Heart right ventricle (tissue), 16 donors: ENCODE measurements around the gene TMEM14A. TPM values are rescaled to one million over a fixed set of nuclear protein-coding genes. Genes with fewer than 3 reads are reported as not detected.
A peak's percentile ranks its signal among the peaks of the same experiment; 100 is the strongest.

Source experiments
- ATAC-seq, 8 donors: fragments of 200-7000 bp; cut with Tn5 transposase; one replicate each; pipeline ENCODE4 v1.9.1; 2020; ENCODE audit warnings: mild to moderate bottlenecking in 8 of 8, moderate library complexity in 8 of 8, moderate number of reproducible peaks in 1 of 8
- DNase-seq, 2 donors: peaks; one replicate each; pipeline ENCODE4 v3.0.0-alpha.2; 2020
- H3K27ac ChIP-seq, 10 donors: fragments of 200-600 bp; sonication (generic) in 2 of 10; one replicate each; pipeline versions ENCODE4 v1.5.0 to v1.8.0; 2020 to 2022; ENCODE audit warnings: mild to moderate bottlenecking in 3 of 10
- H3K27me3 ChIP-seq, 7 donors: fragments of 200-600 bp; one replicate each; pipeline ENCODE4 v1.8.0; 2021 to 2022; ENCODE audit warnings: mild to moderate bottlenecking in 2 of 7
- H3K36me3 ChIP-seq, 9 donors: fragments of 200-600 bp; sonication (generic) in 1 of 9; one replicate each; pipeline versions ENCODE4 v1.5.0 to v1.8.0; 2020 to 2022; ENCODE audit warnings: mild to moderate bottlenecking in 2 of 9
- H3K4me1 ChIP-seq, 9 donors: fragments of 200-600 bp; sonication (generic) in 1 of 9; one replicate each; pipeline versions ENCODE4 v1.5.0 to v1.8.0; 2020 to 2022; ENCODE audit warnings: mild to moderate bottlenecking in 4 of 9
- H3K4me3 ChIP-seq, 10 donors: fragments of 200-600 bp; sonication (generic) in 2 of 10; one replicate each; pipeline versions ENCODE4 v1.5.0 to v1.8.0; 2020 to 2022; ENCODE audit warnings: mild to moderate bottlenecking in 7 of 10, moderate library complexity in 2 of 10
- H3K9me3 ChIP-seq, 11 donors: fragments of 200-600 bp in 10 of 11; sonication (generic) in 2 of 11; one replicate each; pipeline versions ENCODE4 v1.5.0 to v1.8.0; 2013 to 2022; ENCODE audit warnings: mild to moderate bottlenecking in 2 of 11, control low read depth in 1 of 11, moderate library complexity in 1 of 11
- WGBS, 2 donors: extraction: QIAGEN DNeasy Blood & Tissue Kit; methylation state at CpG; one replicate each; pipeline ENCODE4 v1.1.7; 2013; ENCODE audit warnings: inconsistent platforms in 1 of 2; 5-methylcytosine and 5-hydroxymethylcytosine counted together
- intact Hi-C, 10 donors: fragments of 100-400 bp; cut with DNase I; formaldehyde crosslinking; loops; one replicate each; pipeline versions ENCODE4 v1.11.1 to v1.14.2; 2022
- long read RNA-seq, 3 donors: library from polyadenylated mRNA; unstranded; transcript quantifications; one replicate each; pipeline ENCODE4 v2.0.0, GENCODE V29; 2020 to 2021
- polyA plus RNA-seq, 2 donors: library from polyadenylated mRNA; stranded (reverse); fragments of 200-250 nt; gene quantifications; one replicate each; pipeline ENCODE4 v1.2.3, GENCODE V29; 2013
- total RNA-seq, 10 donors: library from RNA; stranded (reverse); fragmentation: NEBNext Ultra II Directional in 3 of 10; extraction: Animal tissue kit (Norgen Biotek cat#: 25700) in 3 of 10; gene quantifications; one replicate each; pipeline versions ENCODE4 v1.2.1 to v1.2.4, GENCODE V29; 2021 to 2023
- TF ChIP-seq, protein P1 (sequence below), 9 donors: fragments of 200-600 bp; sonication (generic) in 2 of 9; IDR thresholded peaks; one replicate each; pipeline versions ENCODE4 v1.5.0 to v1.8.0; 2021 to 2022; ENCODE audit warnings: antibody characterized with exemption in 9 of 9, mild to moderate bottlenecking in 5 of 9, moderate library complexity in 1 of 9
- donor health status: Arrhythmogenic right ventricular cardiomyopathy.
- donor health status: ischemic (EF 13 %, LVEDD 7.1; RV severe dilation, severe dysfunction).
- donor health status: healthy with polysubstance abuse.
- donor health status: DM: no; HTN: yes; CAD: no.
- donor health status: DM: no; HTN: no; CAD: no.
- donor health status: ischemic (EF 25% LVEDD 6.9; RV normal size, moderate dysfunction).
- donor health status: ischemic (EF 25% LVEDD 5.7; RV mildly dilated, moderate dysfunction).
- donor health status: healthy.
- donor health status: DM: yes; HTN: yes; CAD: no.
- donor health status: Ischemic cardiomyopathy.
- donor health status: ischemic (EF 35%, LVEDD 5.7; RV mildly dilated, moderate dysfunction).
- donor health status: nonischemic (EF 11% LVEDD 7.7; RV severe dilation, severe dysfunction).
- donor health status: DM: yes; HTN: yes; CAD: no.
- donor health status: PGD.
- donor health status: ischemic (EF 29% LVEDD 5.4; RV normal size, mild dysfunction).
- donor health status: nonischemic (EF 23%, LVEDD 6.1; RV moderate dilation, normal function).

The TMEM14A gene, protein sequence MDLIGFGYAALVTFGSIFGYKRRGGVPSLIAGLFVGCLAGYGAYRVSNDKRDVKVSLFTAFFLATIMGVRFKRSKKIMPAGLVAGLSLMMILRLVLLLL
- total RNA-seq: 1 to 10 TPM; 5.7 to 10.0 (median 6.7) TPM
- 1 to 10 TPM; 8.2 to 8.9 TPM for polyA plus RNA-seq
- long read RNA-seq, donor 1, transcript TMEM14A-201 (5 exons, 992 nt): major isoform, 7 of 8 reads
- long read RNA-seq, donor 1, partial matches to known transcripts: 1 of 8 reads
- long read RNA-seq, donor 1, other reads (novel, unspliced or antisense): 0 of 8 reads
- long read RNA-seq, donor 2, transcript TMEM14A-201 (5 exons, 992 nt): major isoform, 6 of 6 reads
- long read RNA-seq, donor 2, partial matches to known transcripts: 0 of 6 reads
- long read RNA-seq, donor 2, other reads (novel, unspliced or antisense): 0 of 6 reads
- long read RNA-seq, donor 3, transcript TMEM14A-201 (5 exons, 992 nt): major isoform, 5 of 5 reads
- long read RNA-seq, donor 3, partial matches to known transcripts: 0 of 5 reads
- long read RNA-seq, donor 3, other reads (novel, unspliced or antisense): 0 of 5 reads

DNA sequence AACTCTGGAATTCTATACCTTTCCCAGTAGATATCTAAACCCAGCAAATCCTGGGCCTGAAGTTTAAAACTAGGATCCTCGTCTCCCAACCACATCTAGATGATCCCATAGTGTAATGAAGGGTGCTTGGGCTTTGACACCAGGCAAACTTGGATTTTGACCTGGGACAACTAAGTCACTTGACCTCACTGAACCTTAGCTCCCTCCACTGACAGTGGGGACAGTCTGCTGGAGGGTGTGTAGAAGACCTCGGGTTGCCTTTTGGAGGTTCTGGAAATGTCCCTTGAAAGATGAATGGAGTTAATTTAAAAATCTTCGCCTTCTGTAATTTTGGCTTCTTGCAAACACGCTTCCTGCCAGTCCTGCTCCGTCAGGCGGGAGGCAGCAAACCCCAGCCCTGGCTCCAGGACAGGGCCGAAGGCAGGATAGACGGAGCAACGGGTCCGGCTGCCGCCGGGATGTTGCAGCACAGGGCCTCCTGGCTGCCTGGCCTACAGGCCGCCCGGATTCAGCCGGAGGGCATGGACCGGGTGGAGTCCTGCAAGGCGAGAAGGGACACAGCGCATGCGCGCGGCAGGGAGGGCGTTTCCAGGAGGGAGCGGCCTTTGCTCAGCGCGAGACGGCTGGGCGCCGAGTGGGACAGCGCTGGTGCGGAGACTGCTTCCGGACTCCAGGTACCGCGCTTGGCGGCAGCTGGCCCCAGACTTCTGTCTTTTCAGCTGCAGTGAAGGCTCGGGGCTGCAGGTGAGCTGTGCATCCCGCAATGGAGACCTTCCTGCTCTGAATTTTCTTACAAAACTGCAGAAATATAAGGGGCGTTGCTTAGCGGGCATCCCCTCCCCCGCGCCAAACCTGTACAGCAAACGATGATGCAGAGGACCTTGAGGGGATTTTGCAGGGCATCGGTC is at the start of gene TMEM14A:
Gene TMEM14A (plus strand): TSS at position 612 of the 908 bp plus-strand sequence. CDS start 5,990 bp downstream, outside the sequence.
- 4% methylated on average over 42 of the region's 42 CpGs for WGBS, 2 donors
- intact Hi-C loops: no loop called here
- ATAC-seq: peak; percentile 100
- Histone ChIP-seq H3K4me3 (peak within 1 kb of the TSS; percentile 47 to 81 (median 67)), H3K4me1 (peaks cover 0 to 19% (median 15%) of the 10 kb centered on the region in 9 donors), H3K9me3 (no peaks in the 10 kb centered on the region), H3K27ac (peak within 1 kb of the TSS in 9 of 10 donors; percentile 41 to 72 (median 62)), H3K36me3 (no peaks in the 10 kb centered on the region), H3K27me3 (peaks cover 0 to 27% (median 0%) of the 10 kb centered on the region in 7 donors)
- TF ChIP-seq, protein P1, sequence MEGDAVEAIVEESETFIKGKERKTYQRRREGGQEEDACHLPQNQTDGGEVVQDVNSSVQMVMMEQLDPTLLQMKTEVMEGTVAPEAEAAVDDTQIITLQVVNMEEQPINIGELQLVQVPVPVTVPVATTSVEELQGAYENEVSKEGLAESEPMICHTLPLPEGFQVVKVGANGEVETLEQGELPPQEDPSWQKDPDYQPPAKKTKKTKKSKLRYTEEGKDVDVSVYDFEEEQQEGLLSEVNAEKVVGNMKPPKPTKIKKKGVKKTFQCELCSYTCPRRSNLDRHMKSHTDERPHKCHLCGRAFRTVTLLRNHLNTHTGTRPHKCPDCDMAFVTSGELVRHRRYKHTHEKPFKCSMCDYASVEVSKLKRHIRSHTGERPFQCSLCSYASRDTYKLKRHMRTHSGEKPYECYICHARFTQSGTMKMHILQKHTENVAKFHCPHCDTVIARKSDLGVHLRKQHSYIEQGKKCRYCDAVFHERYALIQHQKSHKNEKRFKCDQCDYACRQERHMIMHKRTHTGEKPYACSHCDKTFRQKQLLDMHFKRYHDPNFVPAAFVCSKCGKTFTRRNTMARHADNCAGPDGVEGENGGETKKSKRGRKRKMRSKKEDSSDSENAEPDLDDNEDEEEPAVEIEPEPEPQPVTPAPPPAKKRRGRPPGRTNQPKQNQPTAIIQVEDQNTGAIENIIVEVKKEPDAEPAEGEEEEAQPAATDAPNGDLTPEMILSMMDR (IDR thresholded peaks at IDR 0.05): peak in 2 of 9 donors; percentile 4 to 28
- peak; percentile 93 to 97 for DNase-seq

DNA sequence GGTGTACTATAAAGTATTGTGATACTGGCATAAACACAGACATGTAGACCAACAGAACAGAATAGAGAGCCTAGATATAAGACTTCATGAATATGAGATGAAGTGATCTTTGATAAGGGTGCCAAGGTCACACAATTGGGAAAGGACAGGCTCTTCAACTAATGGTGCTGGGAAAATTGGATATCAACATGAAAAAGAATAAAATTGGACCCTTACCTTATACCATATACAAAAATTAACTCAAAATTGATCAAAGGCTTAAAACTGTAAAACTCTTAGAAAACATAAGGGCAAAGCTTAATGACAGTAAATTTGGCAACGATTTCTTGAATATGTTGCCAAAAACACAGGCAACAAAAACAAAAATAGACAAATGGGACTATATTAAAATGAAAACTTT is 49.3 kb upstream of the TMEM14A start:
- H3K36me3 ChIP-seq: no peaks in the 10 kb centered on the region
- DNase-seq (no peak), ATAC-seq (no peak)
- no peaks in the 10 kb centered on the region for H3K27me3 ChIP-seq
- no peaks in the 10 kb centered on the region for H3K4me1 ChIP-seq
- no peak overlapping the region for H3K4me3 ChIP-seq
- intact Hi-C loops: no loop called here
- no peak overlapping the region for H3K27ac ChIP-seq
- WGBS, 2 donors: 70 to 72% methylated on average over 1 of the region's 1 CpG
- TF ChIP-seq, protein P1 (IDR thresholded peaks at IDR 0.05): no peak
- no peaks in the 10 kb centered on the region for H3K9me3 ChIP-seq

DNA sequence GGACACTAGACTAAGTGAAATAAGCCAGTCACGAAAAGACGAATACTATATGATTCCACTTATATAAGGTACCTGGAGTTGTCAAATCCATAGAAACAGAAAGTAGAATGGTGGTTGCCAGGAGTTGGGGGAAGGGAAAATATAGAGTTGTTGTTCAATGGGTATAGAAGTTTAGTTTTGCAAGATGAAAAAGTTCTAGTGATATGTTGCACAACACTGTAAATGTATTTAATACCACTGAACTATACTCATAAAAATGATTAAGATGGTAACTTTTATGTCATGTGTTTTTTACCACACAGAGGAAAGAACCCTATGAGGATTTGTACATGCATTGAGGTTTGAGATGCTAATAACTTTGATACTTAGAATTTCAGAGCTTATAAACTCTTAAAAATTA is 48.1 kb upstream of the TMEM14A start:
- TF ChIP-seq, protein P1 (IDR thresholded peaks at IDR 0.05): no peak
- Histone ChIP-seq H3K36me3 (no peaks in the 10 kb centered on the region), H3K9me3 (no peaks in the 10 kb centered on the region), H3K27ac (no peak overlapping the region), H3K27me3 (no peaks in the 10 kb centered on the region), H3K4me1 (no peaks in the 10 kb centered on the region), H3K4me3 (no peak overlapping the region)
- no peak for ATAC-seq
- 89 to 90% methylated on average over 2 of the region's 2 CpGs for WGBS, 2 donors
- intact Hi-C loops: no loop called here
- no peak for DNase-seq

DNA sequence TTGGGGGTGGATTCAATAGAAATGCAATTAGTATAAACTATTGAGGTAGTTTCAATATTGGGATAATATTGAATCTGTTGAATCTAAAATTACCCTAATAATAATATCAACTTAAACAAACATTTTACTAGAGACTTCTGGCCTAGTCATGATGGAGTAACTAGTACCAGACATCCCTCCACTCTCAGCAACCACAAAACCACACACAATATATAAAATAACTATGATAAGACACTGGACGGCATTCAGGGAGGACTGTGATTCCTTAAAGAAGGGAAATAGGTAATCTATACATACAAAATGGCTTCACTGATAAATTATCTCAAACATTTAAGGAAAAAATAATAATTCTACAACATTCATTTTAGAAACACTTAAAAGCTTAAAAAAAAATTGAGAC is 38.9 kb upstream of the TMEM14A start:
- no peak overlapping the region for H3K4me3 ChIP-seq
- H3K9me3 ChIP-seq: no peaks in the 10 kb centered on the region
- no peaks in the 10 kb centered on the region for H3K36me3 ChIP-seq
- no peak overlapping the region for H3K27ac ChIP-seq
- TF ChIP-seq, protein P1 (IDR thresholded peaks at IDR 0.05): no peak
- DNase-seq (no peak), ATAC-seq (no peak)
- intact Hi-C loops: no loop called here
- no peaks in the 10 kb centered on the region for H3K27me3 ChIP-seq
- 93 to 100% methylated on average over 1 of the region's 1 CpG for WGBS, 2 donors
- H3K4me1 ChIP-seq: no peaks in the 10 kb centered on the region
